ENCODE results near the gene C10orf143.
"Not testable (repeated sequence)": the region's sequence is repeated elsewhere in the genome, so short reads cannot be mapped to it uniquely, and the experiment has no call there.

Gene C10orf143

GRCh38 chr10:130111113-130111851, 652 bp upstream of the C10orf143 start:
- DNase-seq = peak; percentile 94

DNA sequence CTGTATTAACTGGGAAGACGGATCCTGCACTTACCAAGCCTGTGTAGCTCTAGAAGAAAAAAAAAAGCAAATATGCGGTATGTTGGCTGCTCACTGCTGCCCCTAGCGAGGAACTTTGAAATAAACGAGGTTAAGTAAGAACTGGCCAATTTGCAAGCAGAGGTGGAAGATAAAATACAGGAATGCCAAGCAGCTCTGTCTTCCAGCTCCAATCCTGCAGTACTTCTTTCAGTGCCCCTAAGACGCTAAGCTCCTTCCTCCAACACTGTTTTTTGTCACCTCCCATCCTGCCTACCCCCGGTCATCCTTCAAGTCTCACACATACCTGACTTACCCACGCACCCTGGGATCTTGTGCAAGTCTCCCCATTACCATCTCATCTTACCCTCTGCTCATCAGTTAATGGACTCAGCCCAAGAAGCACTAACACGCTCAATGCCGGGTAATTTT, 809 bp downstream of the C10orf143 start:
- DNase-seq = peak; percentile 30

- DNase-seq = no peak
Observed at GRCh38 chr10:130108934-130109604, 1.6 kb downstream of the C10orf143 start.

DNA sequence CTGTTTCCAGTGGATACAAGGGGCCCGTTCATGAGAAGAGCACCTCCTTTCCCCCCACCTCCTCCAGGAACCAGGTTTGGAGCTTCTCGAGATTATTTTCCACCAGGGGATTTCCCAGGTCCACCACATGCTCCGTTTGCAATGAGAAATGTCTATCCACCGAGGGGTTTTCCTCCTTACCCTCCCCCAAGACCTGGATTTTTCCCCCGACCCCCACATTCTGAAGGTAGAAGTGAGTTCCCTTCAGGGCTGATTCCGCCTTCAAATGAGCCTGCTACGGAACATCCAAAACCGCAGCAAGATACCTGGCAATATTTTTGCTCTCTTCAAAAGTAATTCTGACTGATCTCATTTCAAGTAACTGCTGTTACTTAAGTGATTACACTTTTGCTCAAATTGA, 2.5 kb downstream of the C10orf143 start:
- DNase-seq = not testable (repeated sequence)

DNA sequence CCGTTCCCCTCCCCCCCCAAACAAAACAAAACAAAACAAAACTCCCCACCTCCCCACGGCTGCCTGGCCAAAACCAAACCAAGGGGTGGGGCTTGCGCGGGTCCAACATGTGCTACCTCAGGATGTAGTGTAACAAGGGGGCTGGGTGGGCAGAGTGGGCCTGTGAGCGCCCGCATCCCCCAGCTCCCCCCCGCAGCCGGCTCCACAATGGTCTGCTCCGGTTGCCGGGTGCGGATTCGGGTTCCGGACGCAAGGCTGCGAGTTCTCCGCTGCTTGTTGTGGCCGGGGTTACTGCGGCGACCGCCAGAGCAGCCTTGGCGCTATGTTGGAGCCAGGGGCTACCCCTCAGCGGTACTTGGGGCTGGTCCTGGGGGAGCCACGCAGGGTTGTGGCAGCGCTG, 4.9 kb downstream of the C10orf143 start:
- no peak for DNase-seq

- DNase-seq = no peak
Observed at GRCh38 chr10:130099344-130099743, 11.3 kb downstream of the C10orf143 start.

- DNase-seq = not testable (repeated sequence)
Observed at GRCh38 chr10:130090565-130090964, 20.1 kb downstream of the C10orf143 start.

DNA sequence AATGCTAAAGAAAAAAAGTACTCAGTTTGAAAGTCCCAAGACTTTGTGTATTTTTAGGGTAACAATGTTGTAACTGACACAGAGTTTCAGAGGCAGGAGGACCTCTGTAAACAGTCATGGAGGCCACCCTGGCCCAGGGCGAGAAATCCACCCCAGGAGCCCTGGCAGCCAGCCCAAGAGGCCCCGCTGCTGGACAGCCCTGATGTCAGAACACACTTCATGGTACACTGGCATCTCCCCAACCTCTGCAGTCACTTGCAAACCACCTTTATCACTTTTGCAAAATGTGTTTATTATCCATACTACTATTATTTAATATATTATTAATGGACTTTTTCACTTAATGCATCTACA, 30.2 kb downstream of the C10orf143 start:
- no peak for DNase-seq

GRCh38 chr10:130079614-130080460, 30.8 kb downstream of the C10orf143 start:
- no peak for DNase-seq

DNA sequence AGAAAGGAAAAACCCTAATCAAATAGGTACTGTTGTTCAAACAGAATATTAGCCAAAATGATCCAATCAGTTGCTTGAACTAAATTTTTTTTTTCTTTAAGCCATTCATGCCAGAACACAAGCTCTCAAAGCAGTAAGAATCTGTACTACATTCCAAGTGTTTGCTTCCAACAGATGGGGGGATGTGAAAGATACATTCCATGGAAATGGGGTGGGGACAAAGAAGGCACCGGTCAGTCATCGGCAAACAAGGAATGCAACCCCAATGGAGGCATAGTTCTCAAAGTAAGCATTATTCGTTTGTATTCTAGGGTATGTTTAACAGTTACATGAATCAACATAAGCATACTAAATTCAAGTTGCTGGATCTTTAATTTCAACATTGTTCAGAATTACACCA, 32.5 kb downstream of the C10orf143 start:
- no peak for DNase-seq

DNA sequence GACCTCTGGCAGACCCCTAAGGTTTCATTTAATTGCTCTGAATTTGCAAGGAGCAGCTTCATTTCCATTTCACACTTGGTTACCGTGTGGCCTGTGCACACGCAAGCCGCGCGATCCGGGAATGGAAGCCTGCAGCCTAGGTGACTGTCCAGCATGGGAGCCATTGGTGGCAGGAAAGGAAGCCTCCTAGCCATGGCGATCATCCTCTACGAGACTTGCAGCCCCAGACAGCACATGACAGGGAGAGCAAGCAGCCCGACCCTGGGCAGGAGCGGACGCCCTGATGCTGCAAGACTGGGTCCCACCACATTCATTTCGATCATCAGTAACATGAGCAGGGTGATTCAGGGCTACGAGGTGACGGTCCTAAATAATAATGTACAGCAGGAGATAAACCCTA, 33.9 kb downstream of the C10orf143 start:
- DNase-seq = no peak

DNA sequence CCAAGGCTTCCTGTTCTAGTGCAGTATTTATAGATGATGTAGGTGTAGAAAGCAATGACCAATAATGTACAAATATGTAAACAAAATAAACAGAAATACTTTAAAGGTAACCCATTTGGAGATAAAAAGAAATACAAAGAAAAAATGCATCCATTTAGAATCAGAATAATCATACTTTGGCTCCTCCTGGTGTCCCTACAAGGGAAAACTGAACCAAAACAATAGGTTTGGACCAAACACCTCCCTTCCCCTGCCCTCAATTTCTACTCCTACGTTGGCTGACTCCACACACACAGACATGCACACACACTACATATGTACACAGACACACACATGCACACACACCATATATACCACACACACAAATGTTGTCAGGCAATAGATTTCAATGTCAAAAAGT, 36.0 kb downstream of the C10orf143 start:
- DNase-seq = no peak

- no peak for DNase-seq
Observed at GRCh38 chr10:130073912-130074311, 36.7 kb downstream of the C10orf143 start.

DNA sequence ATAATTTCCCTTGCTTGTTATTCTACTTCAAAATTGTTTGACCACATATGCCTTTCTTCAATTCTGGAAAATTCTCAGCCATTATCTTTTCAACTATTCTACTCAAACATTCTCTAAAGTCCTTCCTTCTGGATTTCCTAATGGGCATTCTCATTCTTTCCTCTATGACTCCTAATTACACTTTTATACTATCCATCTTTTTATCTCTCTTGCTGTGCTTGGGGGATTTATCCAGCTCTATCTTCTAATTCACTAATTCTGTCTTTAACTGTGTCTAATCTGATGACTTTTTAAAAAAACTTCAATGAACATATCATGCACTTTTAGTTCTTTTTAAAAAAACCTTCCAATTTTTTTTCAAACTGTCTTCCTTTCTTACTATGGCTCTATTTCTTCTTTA, 38.4 kb downstream of the C10orf143 start:
- no peak for DNase-seq

DNA sequence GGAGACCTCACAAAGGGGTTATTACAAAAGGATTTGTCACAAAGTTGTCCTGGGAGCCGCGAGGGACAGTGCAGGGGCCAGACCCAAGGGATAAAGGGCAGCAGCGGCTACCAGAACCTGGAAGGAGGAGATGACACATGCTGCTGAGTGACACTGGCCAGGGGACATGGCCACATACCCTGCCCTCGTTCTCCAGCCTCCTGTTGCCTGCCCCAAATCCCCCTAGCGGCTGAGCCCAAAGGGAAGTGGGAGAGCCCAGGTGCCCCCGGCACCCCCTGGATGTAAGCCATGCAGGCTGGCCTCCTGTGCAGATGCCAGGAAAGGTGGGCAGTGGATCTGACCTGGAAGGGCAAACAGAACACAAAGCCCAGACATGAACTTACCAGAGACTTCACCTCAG, 42.7 kb downstream of the C10orf143 start:
- no peak for DNase-seq

DNA sequence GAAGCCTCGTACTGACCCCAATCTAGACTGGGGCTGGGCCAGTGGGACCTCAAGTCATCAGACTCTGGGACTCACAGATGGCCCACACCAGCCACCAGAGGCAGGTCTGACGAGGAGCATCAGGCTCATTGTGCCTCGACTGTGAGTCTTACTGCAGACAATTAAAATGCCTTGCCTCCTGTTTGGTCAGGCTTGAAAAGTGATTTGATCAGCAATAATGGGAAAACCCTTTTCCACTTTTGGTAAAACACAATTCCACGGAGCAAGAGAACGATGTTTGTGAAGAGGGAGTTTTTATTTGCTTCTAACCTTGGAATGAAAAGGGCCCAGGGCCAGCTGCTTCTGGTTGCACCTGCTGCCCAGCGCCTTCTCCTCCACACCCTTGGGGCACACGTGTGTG, 43.9 kb downstream of the C10orf143 start:
- DNase-seq = no peak

DNA sequence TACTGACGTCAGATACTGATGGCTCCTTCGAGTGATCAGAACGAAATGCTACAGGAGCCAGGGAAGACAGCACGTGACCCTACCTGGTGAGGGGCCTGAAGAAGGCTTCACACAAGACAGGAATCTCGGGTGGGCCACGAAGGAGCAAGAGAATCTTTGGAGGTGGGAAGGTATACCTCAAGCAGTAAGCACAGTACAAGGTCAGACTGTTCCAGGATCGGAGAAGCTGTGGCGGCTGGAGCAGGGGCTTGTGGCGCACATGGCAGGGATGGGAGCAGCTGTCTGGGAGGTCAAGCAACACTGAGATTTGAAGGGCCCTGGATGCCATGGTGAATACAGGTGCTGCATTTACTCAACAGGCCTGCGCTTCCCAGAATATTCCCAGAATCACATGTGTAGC, 45.4 kb downstream of the C10orf143 start:
- DNase-seq = no peak

- DNase-seq = no peak
Observed at GRCh38 chr10:130064783-130065182, 45.8 kb downstream of the C10orf143 start.

DNA sequence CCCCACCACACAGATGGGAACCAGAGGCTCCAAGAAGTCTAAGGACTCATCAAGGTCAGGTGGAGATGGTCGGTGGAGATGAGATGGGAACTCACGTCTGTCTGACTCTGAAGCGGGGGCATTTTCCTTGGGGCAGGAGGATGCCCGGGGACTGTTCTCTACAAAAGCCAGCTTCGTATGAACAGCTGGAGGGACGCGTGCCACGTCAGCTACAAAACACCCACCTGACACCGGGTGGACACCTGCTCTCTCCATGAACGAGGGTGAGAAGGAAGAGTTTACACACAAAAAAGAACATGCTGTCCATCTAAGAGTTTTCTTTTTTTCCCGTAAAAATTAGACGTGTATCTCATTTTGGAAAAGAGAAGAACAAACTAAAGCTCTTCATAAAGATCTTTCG, 47.7 kb downstream of the C10orf143 start:
- no peak for DNase-seq

GRCh38 chr10:130062201-130062600, 48.4 kb downstream of the C10orf143 start:
- no peak for DNase-seq

DNA sequence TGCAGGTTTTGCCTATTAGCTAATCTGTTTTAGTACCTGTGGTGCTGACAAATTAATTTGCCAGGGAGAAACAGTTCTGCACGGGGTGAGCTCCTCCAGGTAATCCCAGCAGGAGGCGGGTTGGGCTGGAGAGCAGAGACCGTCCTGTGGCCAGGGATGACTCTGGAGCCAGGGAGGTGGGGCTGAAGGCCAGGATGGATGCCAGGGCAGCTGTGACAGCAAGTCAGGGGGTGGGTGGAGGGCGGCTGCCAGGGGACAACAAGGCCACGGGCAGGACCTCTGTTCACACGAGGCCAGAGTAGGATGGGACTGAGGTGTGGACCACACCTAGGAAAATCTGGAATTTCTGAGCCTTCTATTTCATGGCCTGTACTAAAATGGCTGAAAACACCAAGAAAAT, 48.9 kb downstream of the C10orf143 start:
- DNase-seq = no peak

DNA sequence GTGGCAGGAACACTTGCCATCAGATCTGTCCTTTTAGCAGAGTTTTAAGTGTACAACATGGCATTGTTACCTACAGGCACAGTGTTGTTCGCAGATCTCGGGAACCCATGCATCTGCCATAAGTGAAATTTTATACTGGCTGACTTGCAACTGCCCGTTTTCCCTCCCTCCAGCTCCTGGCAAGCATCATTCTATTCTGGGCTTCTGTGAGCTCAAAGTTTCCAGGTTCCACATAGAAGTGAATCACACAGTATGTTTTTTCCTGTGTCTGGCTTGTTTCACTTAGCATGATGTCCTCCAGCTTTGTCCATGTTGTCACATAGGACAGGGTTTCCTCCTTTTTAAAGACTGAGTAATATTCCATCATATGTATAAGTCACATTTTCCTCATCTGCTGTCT, 56.6 kb downstream of the C10orf143 start:
- DNase-seq = no peak

GRCh38 chr10:130053561-130053960, 57.1 kb downstream of the C10orf143 start:
- DNase-seq = no peak

- DNase-seq = no peak
Observed at GRCh38 chr10:130052193-130052592, 58.4 kb downstream of the C10orf143 start.

Data from DMS 273 treated with DMSO at 0.1 percent for 48 hours (cell line).